Measurements from ENCODE around the gene RETREG3. TPM values are rescaled to one million over a fixed set of nuclear protein-coding genes. Genes with fewer than 3 reads are reported as not detected.
A peak's percentile ranks its signal among the peaks of the same experiment; 100 is the strongest.

RETREG3 gene
- total and polyA plus RNA-seq, 9 of the 15 experiments (the other 6 are each of a cell fraction or from before 2014, with no cell fraction given), result 4.1 to 39.0 (median 16.9) TPM

DNA sequence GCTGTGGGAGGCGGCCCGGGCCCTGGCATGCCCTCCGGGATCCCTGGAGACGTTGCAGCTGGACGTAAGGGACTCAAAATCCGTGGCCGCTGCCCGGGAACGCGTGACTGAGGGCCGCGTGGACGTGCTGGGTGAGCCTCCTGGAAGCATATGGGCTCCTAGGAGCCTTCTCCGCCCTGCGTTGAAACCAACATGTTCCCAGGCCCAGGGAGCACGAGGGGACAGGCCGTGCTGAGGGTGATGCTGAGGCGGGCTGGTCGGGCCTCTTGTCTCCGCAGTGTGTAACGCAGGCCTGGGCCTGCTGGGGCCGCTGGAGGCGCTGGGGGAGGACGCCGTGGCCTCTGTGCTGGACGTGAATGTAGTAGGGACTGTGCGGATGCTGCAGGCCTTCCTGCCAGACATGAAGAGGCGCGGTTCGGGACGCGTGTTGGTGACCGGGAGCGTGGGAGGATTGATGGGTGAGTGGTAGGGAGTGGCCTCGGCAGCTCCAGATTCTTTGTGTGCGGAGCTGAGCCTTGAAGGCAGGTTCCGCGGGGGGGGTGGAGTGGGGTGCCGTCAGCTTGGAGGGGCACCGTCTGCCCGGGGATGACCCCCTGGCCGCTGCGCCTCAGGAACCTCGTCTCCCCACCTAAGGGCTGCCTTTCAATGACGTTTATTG lies 55.9 kb downstream of the RETREG3 start (continued):
- no peak for TF ChIP-seq SRSF7 (optimal IDR thresholded peaks at IDR 0.05; ENCODE audit: low read depth, low read length)
- TF ChIP-seq, protein P1, sequence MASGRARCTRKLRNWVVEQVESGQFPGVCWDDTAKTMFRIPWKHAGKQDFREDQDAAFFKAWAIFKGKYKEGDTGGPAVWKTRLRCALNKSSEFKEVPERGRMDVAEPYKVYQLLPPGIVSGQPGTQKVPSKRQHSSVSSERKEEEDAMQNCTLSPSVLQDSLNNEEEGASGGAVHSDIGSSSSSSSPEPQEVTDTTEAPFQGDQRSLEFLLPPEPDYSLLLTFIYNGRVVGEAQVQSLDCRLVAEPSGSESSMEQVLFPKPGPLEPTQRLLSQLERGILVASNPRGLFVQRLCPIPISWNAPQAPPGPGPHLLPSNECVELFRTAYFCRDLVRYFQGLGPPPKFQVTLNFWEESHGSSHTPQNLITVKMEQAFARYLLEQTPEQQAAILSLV (tag; IDR thresholded peaks at IDR 0.05), result no peak
- no peak for TF ChIP-seq DDX20 (tag; IDR thresholded peaks at IDR 0.05; ENCODE audit: low read depth)
- no peak for TF ChIP-seq NFXL1 (CRISPR knock-in tag; IDR thresholded peaks at IDR 0.05)
- TF ChIP-seq ZZZ3 (IDR thresholded peaks at IDR 0.05), result no peak
- TF ChIP-seq ZSCAN29 (IDR thresholded peaks at IDR 0.05), result no peak
- no peak for TF ChIP-seq MCM3 (IDR thresholded peaks at IDR 0.05)
- TF ChIP-seq YY1 (IDR thresholded peaks at IDR 0.05; ENCODE audit: borderline replicate concordance in 1 of 3, control insufficient read depth in 1 of 3, extremely low read depth in 1 of 3, insufficient read depth in 3 of 3, insufficient read length in 1 of 3, insufficient replicate concordance in 2 of 3, low read depth in 1 of 3, low read length in 2 of 3), result peak in 2 of 3 experiments; percentile 43 to 48
- TF ChIP-seq, protein P2, sequence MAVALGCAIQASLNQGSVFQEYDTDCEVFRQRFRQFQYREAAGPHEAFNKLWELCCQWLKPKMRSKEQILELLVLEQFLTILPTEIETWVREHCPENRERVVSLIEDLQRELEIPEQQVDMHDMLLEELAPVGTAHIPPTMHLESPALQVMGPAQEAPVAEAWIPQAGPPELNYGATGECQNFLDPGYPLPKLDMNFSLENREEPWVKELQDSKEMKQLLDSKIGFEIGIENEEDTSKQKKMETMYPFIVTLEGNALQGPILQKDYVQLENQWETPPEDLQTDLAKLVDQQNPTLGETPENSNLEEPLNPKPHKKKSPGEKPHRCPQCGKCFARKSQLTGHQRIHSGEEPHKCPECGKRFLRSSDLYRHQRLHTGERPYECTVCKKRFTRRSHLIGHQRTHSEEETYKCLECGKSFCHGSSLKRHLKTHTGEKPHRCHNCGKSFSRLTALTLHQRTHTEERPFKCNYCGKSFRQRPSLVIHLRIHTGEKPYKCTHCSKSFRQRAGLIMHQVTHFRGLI (CRISPR knock-in tag; IDR thresholded peaks at IDR 0.05), result no peak
- peak; percentile 16; the same call in 1 of the 2 replicates for TF ChIP-seq JUN (IDR thresholded peaks at IDR 0.05; ENCODE audit: borderline replicate concordance, low read depth, low read length)
- TF ChIP-seq JUN (CRISPR knock-in tag; IDR thresholded peaks at IDR 0.05; ENCODE audit: borderline replicate concordance), result no peak
- TF ChIP-seq XRCC5 (IDR thresholded peaks at IDR 0.05; ENCODE audit: low read depth, low read length), result peak; percentile 80; the same call in 1 of the 2 replicates
- TF ChIP-seq MED1 (CRISPR knock-in tag; IDR thresholded peaks at IDR 0.05; ENCODE audit: borderline replicate concordance), result no peak
- no peak for TF ChIP-seq ZNF408 (CRISPR knock-in tag; IDR thresholded peaks at IDR 0.05; ENCODE audit: low read depth)
- TF ChIP-seq, protein P3, sequence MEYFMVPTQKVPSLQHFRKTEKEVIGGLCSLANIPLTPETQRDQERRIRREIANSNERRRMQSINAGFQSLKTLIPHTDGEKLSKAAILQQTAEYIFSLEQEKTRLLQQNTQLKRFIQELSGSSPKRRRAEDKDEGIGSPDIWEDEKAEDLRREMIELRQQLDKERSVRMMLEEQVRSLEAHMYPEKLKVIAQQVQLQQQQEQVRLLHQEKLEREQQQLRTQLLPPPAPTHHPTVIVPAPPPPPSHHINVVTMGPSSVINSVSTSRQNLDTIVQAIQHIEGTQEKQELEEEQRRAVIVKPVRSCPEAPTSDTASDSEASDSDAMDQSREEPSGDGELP (CRISPR knock-in tag; IDR thresholded peaks at IDR 0.05; ENCODE audit: borderline replicate concordance), result peak; percentile 44; the same call in 1 of the 2 replicates
- peak; percentile 38; the same call in 1 of the 2 replicates for TF ChIP-seq KLF6 (CRISPR knock-in tag; IDR thresholded peaks at IDR 0.05; ENCODE audit: borderline replicate concordance)
- no peak for TF ChIP-seq FOXM1 (IDR thresholded peaks at IDR 0.05; ENCODE audit: low read depth)
- TF ChIP-seq FOXM1 (CRISPR knock-in tag; IDR thresholded peaks at IDR 0.05; ENCODE audit: low read depth), result no peak
- TF ChIP-seq CHD1 (IDR thresholded peaks at IDR 0.05; ENCODE audit: low read length), result no peak
- TF ChIP-seq, protein P4, sequence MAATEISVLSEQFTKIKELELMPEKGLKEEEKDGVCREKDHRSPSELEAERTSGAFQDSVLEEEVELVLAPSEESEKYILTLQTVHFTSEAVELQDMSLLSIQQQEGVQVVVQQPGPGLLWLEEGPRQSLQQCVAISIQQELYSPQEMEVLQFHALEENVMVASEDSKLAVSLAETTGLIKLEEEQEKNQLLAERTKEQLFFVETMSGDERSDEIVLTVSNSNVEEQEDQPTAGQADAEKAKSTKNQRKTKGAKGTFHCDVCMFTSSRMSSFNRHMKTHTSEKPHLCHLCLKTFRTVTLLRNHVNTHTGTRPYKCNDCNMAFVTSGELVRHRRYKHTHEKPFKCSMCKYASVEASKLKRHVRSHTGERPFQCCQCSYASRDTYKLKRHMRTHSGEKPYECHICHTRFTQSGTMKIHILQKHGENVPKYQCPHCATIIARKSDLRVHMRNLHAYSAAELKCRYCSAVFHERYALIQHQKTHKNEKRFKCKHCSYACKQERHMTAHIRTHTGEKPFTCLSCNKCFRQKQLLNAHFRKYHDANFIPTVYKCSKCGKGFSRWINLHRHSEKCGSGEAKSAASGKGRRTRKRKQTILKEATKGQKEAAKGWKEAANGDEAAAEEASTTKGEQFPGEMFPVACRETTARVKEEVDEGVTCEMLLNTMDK (IDR thresholded peaks at IDR 0.05; ENCODE audit: borderline replicate concordance, insufficient read depth, low read depth, low read length, poor library complexity, severe bottlenecking), result peak; percentile 40
- TF ChIP-seq HNRNPLL (IDR thresholded peaks at IDR 0.05; ENCODE audit: low read depth, low read length, poor library complexity, severe bottlenecking), result peak; percentile 79
- 0 out of 2 replicates have a peak, but pooled peaks have one; percentile 34 for TF ChIP-seq ETV1 (tag; conservative IDR thresholded peaks at IDR 0.05; ENCODE audit: low read depth)
